ENCODE data around the gene VWDE.

Gene VWDE

DNA sequence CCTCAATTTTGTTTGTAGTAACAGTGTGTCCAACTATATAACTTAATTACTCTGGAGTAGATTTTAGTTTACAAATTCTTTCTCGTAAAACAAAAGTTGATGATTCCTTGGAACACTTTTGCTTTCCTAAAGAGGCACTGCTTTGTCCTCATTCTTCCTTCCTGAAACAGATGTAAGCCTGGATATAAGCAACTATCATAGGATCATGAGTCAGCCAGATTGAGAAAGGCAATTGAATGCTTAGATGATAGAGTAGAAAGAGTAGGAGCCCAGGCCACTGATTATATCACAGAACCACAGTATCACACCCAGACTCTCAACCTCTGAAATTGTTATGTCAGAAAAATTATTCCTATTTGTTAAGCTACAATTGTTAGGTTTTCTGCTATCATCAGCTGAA is 122.6 kb downstream of the VWDE start:
- DNase-seq = no peak
